CD4-positive, alpha-beta T cell (primary cell): ENCODE data around the gene ADRA2B. TPM values are rescaled to one million over a fixed set of nuclear protein-coding genes. Genes with fewer than 3 reads are reported as not detected.
"Not testable (repeated sequence)": the region's sequence is repeated elsewhere in the genome, so short reads cannot be mapped to it uniquely, and the experiment has no call there.

Experiments
- ATAC-seq: fragments of 200-7000 bp; cut with Tn5 transposase; one replicate; pipeline ENCODE4 v1.10.0; 2022; ENCODE audit warnings: mild to moderate bottlenecking; ENCODE audit not compliant: poor library complexity
- CTCF ChIA-PET: fragments of 350-600 bp; sonication (Branson Sonifier 250); formaldehyde crosslinking; loops from one replicate; lab custom pipeline; 2021; ENCODE audit warnings: antibody characterized with exemption, inconsistent platforms; lab: Charles Lee
- POLR2A ChIA-PET: fragments of 350-600 bp; sonication (Branson Sonifier 250); formaldehyde crosslinking; loops from one replicate; lab custom pipeline; 2021; ENCODE audit warnings: antibody characterized with exemption, inconsistent platforms; lab: Charles Lee
- DNase-seq, 14 experiments: peaks; one replicate each; pipeline ENCODE4 v3.0.0-alpha.2; 2013 to 2020; ENCODE audit warnings: mixed read lengths in 2 of 14
- H3K27ac ChIP-seq, 2 donors: one replicate each; pipeline versions ENCODE4 v1.5.1 to v1.7.0; 2013; ENCODE audit warnings: low read length in 2 of 2, low read depth in 1 of 2, mild to moderate bottlenecking in 1 of 2
- H3K27me3 ChIP-seq, 2 experiments: 1 replicate in 1 of 2; 2 replicates in 1 of 2; pipeline versions ENCODE4 v1.6.1 to v1.7.0; 2013; ENCODE audit warnings: low read length in 2 of 2, control low read depth in 1 of 2, mild to moderate bottlenecking in 1 of 2, moderate library complexity in 1 of 2; ENCODE audit not compliant: insufficient read depth in 2 of 2, control insufficient read depth in 1 of 2
- H3K36me3 ChIP-seq: one replicate; pipeline ENCODE4 v1.6.1; 2013; ENCODE audit warnings: low read length, control low read depth; ENCODE audit not compliant: insufficient read depth
- H3K4me1 ChIP-seq: one replicate; pipeline ENCODE4 v1.6.1; 2013; ENCODE audit warnings: low read length, control low read depth; ENCODE audit not compliant: insufficient read depth
- H3K4me3 ChIP-seq: one replicate; pipeline ENCODE4 v1.5.1; 2013; ENCODE audit warnings: mild to moderate bottlenecking, low read length, moderate library complexity
- H3K9me3 ChIP-seq, 2 experiments: 1 replicate in 1 of 2; 2 replicates in 1 of 2; pipeline versions ENCODE4 v1.6.1 to v1.7.0; 2013; ENCODE audit warnings: low read length in 2 of 2, mild to moderate bottlenecking in 2 of 2, control low read depth in 1 of 2, moderate library complexity in 1 of 2; ENCODE audit not compliant: control insufficient read depth in 1 of 2, insufficient read depth in 1 of 2
- H3K27ac Mint-ChIP-seq: one replicate; pipeline ENCODE4 v1.8.0; 2020; ENCODE audit warnings: mixed read lengths
- H3K27me3 Mint-ChIP-seq: one replicate; pipeline ENCODE4 v1.8.0; 2021; ENCODE audit warnings: mixed read lengths
- H3K36me3 Mint-ChIP-seq: one replicate; pipeline ENCODE4 v1.8.0; 2021; ENCODE audit warnings: low read depth, mixed read lengths
- H3K4me1 Mint-ChIP-seq: one replicate; pipeline ENCODE4 v1.8.0; 2021; ENCODE audit warnings: low read depth, mixed read lengths
- H3K4me3 Mint-ChIP-seq: one replicate; pipeline ENCODE4 v1.8.0; 2020; ENCODE audit warnings: mild to moderate bottlenecking, mixed read lengths
- H3K9me3 Mint-ChIP-seq: one replicate; pipeline ENCODE4 v1.8.0; 2020; ENCODE audit warnings: mixed read lengths
- intact Hi-C, 2 experiments: fragments of 100-400 bp; cut with DNase I in 1 of 2; cut with micrococcal nuclease in 1 of 2; formaldehyde crosslinking; loops; one replicate each; pipeline versions ENCODE4 v1.15.1 to v1.9.0; 2023 to 2025; cut with DNase I, micrococcal nuclease
- total RNA-seq, 174 experiments: library from RNA in 2 of 174; stranded (reverse) in 2 of 174; gene quantifications; one replicate each; pipeline ENCODE4 v1.2.3 and lab custom pipeline; 2021 to 2026
- TF ChIP-seq, protein P1 (sequence below): fragments of 200-600 bp; IDR thresholded peaks from one replicate; pipeline ENCODE4 v1.8.0; 2022; ENCODE audit warnings: antibody characterized with exemption, mild to moderate bottlenecking

Gene ADRA2B
- total RNA-seq, 2 experiments from 2014 or later, result 0.52 to 0.84 TPM

DNA sequence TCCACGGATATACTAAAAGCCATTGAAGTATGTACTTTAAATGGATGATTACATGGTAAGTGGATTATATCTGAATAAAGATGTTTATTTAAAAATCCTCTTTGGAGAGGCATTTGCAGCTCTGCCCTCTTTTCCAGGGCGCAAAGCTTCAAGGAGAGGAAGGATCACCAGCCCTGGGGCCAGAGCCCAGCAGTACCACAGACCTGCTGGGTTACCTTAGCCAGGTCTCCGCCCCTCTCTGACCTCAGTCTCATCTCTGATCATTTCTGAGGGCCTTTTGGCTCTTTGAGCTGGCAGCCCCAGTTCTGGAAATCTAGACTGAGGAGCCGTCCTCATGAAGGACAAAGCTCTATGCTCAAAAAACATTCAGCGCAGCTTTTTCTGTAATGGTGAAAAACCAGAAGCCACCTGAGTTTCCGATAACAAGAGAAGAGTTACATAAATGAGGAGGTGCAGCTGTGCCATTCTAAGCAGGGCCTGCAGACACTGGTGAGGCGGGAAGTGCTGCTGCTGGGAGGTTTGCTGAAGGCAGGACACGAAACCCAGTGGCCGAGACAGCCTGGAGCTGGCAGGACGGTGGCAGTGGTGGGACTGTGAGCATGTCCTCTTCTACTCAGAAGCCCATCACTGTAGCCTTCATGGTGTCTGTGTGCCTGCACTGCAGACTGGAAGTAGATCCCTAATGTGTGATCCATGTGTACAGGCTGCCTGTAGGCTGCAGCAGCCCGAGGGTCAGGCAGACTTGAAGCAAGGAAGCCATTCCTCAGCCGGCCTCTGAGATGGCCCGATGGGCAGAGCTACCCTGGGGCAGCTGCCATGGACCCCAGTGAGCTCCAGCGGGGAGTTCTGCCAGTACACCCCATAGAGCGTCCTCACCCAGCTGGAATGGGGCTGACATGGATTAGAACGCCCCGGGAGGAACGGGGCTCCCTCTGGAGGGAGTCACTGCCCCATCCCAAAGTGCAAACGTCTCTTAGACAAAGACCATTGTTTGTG is 27.7 kb downstream of the ADRA2B start:
- Mint-ChIP-seq H3K4me1 (no peaks in the 10 kb centered on the region), H3K36me3 (no peaks in the 10 kb centered on the region), H3K27me3 (peaks cover 4% of the 10 kb centered on the region), H3K9me3 (no peaks in the 10 kb centered on the region), H3K27ac (no peak overlapping the region), H3K4me3 (no peak overlapping the region)
- no peak overlapping the region for H3K27ac ChIP-seq
- peaks cover 0 to 9% of the 10 kb centered on the region in 2 experiments for H3K9me3 ChIP-seq
- POLR2A ChIA-PET, result no interaction called here
- no peaks in the 10 kb centered on the region for H3K36me3 ChIP-seq
- CTCF ChIA-PET, result no interaction called here
- intact Hi-C loops, result no loop called here
- no peak for ATAC-seq
- peak in 1 of 14 experiments; percentile 29 for DNase-seq
- no peaks in the 10 kb centered on the region for H3K4me1 ChIP-seq
- no peak overlapping the region for H3K4me3 ChIP-seq
- no peaks in the 10 kb centered on the region for H3K27me3 ChIP-seq
- TF ChIP-seq, protein P1, sequence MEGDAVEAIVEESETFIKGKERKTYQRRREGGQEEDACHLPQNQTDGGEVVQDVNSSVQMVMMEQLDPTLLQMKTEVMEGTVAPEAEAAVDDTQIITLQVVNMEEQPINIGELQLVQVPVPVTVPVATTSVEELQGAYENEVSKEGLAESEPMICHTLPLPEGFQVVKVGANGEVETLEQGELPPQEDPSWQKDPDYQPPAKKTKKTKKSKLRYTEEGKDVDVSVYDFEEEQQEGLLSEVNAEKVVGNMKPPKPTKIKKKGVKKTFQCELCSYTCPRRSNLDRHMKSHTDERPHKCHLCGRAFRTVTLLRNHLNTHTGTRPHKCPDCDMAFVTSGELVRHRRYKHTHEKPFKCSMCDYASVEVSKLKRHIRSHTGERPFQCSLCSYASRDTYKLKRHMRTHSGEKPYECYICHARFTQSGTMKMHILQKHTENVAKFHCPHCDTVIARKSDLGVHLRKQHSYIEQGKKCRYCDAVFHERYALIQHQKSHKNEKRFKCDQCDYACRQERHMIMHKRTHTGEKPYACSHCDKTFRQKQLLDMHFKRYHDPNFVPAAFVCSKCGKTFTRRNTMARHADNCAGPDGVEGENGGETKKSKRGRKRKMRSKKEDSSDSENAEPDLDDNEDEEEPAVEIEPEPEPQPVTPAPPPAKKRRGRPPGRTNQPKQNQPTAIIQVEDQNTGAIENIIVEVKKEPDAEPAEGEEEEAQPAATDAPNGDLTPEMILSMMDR, result no peak

DNA sequence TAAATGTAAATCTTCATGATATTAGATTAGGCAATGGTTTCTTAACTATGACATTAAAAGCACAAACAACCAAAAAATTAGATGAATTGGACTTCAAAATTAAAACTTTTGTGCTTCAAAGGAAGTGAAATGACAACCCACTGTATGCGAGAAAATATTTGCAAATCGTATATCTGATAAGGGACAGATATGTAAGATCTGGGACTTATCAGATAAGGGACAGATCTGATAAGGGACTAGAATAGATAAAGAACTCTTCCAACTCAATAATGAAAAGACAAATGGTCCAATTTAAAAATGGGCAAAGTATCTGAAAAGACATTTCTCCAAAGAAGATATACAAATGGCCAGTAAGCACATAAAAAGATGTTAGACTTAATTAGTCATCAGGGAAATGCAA is 29.2 kb downstream of the ADRA2B start:
- intact Hi-C loops, result no loop called here
- TF ChIP-seq, protein P1, result no peak
- CTCF ChIA-PET, result no interaction called here

DNA sequence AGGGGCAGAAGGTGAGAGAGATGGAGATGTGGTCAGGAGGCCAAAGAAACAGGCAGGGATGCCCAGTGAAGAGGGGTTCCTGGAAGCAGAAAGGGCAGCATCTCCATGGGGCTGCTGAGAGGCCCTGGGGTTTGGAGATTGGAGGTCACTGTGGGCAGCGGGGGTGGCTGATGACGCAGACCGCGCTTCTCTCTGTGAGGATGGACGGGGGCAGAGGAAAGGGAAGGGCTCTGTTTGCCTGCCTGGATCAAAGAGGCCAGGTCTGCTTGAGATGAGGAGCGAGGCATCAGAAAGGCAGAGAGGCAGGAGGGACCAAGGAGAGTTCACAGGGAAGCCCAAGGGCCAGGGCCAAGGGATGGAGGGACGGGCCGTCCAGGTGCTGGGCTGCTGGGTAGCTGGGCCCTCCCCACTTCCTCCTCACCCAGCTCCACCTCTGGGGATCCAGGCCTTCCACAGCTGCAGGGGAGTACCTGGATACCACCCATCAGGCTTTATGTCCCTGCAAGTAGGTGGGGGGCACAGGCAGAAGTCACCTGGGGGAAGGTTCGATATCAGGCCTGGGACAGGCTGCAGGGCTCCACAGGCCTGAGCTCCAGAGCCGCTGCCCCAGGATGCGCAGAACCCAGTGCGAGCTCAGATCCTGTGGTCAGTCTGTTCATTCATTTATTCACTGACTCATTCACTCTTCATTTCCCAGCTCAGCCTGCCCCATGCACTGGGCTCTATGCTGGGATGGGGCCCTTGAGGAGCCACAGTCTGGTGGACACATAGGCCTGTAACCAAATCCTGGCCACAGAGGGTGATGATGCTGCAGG is 30.6 kb downstream of the ADRA2B start:
- Histone ChIP-seq H3K27me3 (no peaks in the 10 kb centered on the region), H3K27ac (no peak overlapping the region), H3K4me3 (no peak overlapping the region), H3K4me1 (no peaks in the 10 kb centered on the region), H3K9me3 (peaks cover 0 to 9% of the 10 kb centered on the region in 2 experiments), H3K36me3 (no peaks in the 10 kb centered on the region)
- Mint-ChIP-seq H3K9me3 (no peaks in the 10 kb centered on the region), H3K4me1 (no peaks in the 10 kb centered on the region), H3K36me3 (no peaks in the 10 kb centered on the region), H3K4me3 (no peak overlapping the region), H3K27me3 (peaks cover 5% of the 10 kb centered on the region), H3K27ac (no peak overlapping the region)
- ATAC-seq (no peak), DNase-seq (peak in 1 of 14 experiments; percentile 29)
- TF ChIP-seq, protein P1, result no peak
- ChIA-PET CTCF (no interaction called here), POLR2A (no interaction called here)
- intact Hi-C loops, result no loop called here

More for the DNA sequence above, 29.2 kb downstream of the ADRA2B start:
- Mint-ChIP-seq H3K4me3 (no peak overlapping the region), H3K4me1 (no peaks in the 10 kb centered on the region), H3K9me3 (no peaks in the 10 kb centered on the region), H3K36me3 (no peaks in the 10 kb centered on the region), H3K27ac (no peak overlapping the region), H3K27me3 (peaks cover 5% of the 10 kb centered on the region)
- POLR2A ChIA-PET, result no interaction called here
- H3K4me1 ChIP-seq, result no peaks in the 10 kb centered on the region
- H3K9me3 ChIP-seq, result peaks cover 0 to 9% of the 10 kb centered on the region in 2 experiments
- H3K4me3 ChIP-seq, result no peak overlapping the region
- no peaks in the 10 kb centered on the region for H3K27me3 ChIP-seq
- no peaks in the 10 kb centered on the region for H3K36me3 ChIP-seq
- DNase-seq (no peak), ATAC-seq (no peak)
- no peak overlapping the region for H3K27ac ChIP-seq

DNA sequence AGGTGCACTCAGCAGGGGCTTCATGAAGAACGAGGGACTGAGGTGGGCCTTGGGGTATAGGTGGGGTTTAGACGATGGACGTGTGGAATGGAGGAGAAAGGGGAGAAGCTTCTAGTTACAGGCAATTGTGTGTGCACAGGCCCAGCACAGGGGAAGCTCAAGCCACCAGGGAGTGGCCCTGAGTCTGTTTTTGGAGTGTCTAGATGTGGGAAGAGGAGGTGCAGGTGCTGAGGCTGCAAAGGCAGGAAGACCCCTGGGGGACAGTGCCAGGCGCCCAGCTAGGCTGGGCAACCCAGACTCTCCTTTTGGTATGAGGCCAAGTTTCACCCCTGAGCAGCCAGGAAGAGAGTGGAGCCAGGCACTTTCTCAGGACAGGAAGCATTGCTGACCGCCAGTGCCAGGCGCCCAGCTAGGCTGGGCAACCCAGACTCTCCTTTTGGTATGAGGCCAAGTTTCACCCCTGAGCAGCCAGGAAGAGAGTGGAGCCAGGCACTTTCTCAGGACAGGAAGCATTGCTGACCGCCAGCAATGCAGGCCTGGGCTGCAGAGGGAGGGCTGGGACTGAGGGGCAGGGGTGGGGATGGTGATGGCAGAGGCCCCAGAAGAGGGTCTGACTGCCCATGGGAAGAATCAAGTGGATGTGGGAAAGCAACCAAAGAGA is 31.4 kb downstream of the ADRA2B start:
- DNase-seq, H3K27ac Mint-ChIP-seq, POLR2A ChIA-PET, H3K36me3 ChIP-seq, H3K9me3 ChIP-seq, CTCF ChIA-PET, intact Hi-C loops, H3K36me3 Mint-ChIP-seq, H3K4me1 Mint-ChIP-seq, H3K4me3 ChIP-seq, H3K4me1 ChIP-seq, H3K4me3 Mint-ChIP-seq, H3K9me3 Mint-ChIP-seq, H3K27ac ChIP-seq, ATAC-seq, H3K27me3 Mint-ChIP-seq, H3K27me3 ChIP-seq: not testable (repeated sequence)
